ENCODE data around the gene KRTAP4-16. TPM values are rescaled to one million over a fixed set of nuclear protein-coding genes. Genes with fewer than 3 reads are reported as not detected.
"Not testable (repeated sequence)": the region's sequence is repeated elsewhere in the genome, so short reads cannot be mapped to it uniquely, and the experiment has no call there.

Gene KRTAP4-16
- total RNA-seq, 4 donors from 2014 or later = not detected

DNA sequence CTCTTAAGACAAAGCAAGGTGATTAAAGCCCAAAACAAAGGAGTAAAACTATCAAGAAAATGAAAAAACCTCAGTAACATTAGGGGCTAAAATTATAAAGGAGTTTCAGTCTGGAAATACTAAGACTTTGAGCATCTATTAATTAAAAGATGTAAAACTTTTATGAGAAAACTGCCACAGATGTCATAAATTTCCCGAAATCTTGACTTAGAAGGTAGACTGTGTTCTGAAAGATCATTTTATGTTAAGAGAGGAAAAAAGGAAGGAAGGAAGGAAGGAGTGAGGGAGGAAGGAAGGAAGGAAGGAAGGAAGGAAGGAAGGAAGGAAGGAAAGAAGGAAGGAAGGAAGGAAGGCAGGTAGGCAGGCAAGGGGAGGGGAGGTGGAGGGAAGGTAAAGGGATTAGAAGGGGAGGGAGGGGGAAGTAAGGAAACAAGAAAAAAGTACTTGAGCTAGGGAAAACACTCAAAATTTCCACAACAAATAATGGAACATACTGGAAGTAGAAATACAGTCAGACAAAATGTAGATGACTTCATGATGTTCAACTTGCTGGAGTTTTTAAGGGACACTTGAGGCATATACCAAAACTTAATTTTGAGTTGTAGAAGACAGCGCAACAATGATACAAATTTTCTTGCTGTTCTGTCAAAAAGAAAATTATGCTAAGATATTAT, 45.7 kb upstream of the KRTAP4-16 start:
- no peaks in the 10 kb centered on the region for H3K4me1 ChIP-seq
- no peak for DNase-seq
- no peaks in the 10 kb centered on the region for H3K27me3 ChIP-seq
- no peaks in the 10 kb centered on the region for H3K9me3 ChIP-seq
- TF ChIP-seq, protein P1, sequence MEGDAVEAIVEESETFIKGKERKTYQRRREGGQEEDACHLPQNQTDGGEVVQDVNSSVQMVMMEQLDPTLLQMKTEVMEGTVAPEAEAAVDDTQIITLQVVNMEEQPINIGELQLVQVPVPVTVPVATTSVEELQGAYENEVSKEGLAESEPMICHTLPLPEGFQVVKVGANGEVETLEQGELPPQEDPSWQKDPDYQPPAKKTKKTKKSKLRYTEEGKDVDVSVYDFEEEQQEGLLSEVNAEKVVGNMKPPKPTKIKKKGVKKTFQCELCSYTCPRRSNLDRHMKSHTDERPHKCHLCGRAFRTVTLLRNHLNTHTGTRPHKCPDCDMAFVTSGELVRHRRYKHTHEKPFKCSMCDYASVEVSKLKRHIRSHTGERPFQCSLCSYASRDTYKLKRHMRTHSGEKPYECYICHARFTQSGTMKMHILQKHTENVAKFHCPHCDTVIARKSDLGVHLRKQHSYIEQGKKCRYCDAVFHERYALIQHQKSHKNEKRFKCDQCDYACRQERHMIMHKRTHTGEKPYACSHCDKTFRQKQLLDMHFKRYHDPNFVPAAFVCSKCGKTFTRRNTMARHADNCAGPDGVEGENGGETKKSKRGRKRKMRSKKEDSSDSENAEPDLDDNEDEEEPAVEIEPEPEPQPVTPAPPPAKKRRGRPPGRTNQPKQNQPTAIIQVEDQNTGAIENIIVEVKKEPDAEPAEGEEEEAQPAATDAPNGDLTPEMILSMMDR (IDR thresholded peaks at IDR 0.05) = no peak
- no peak for TF ChIP-seq POLR2A (IDR thresholded peaks at IDR 0.05)
- intact Hi-C loops (cut with DNase I) = no loop called here
- no peak overlapping the region for H3K4me3 ChIP-seq (replicated peaks in 1 of 3)
- H3K36me3 ChIP-seq = no peaks in the 10 kb centered on the region
- WGBS, 2 donors = 96 to 97% methylated on average over 2 of the region's 2 CpGs
- H3K27ac ChIP-seq = no peak overlapping the region

DNA sequence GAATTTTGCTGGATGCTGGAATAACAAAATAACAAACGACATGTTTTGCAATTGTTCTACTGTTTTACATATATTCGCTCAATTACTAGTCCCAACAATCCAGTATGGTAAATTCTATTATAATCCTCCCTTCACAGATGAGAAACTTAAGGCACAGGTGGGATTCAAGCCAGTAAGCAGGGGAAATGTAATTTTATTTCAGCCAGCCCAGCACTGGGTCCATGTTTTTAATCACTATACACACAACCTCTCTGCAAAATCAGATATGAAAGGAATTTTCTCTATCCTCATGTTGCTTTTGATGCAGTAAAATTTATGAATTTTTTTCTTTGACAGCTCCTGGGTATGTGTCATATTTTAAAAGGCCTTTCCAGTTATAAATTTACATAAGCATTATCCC, 43.3 kb upstream of the KRTAP4-16 start:
- no peak for TF ChIP-seq POLR2A (IDR thresholded peaks at IDR 0.05)
- no peak for DNase-seq
- Histone ChIP-seq H3K9me3 (no peaks in the 10 kb centered on the region), H3K27me3 (no peaks in the 10 kb centered on the region), H3K36me3 (no peaks in the 10 kb centered on the region), H3K4me1 (no peaks in the 10 kb centered on the region), H3K27ac (no peak overlapping the region), H3K4me3 (replicated peaks in 1 of 3) (no peak overlapping the region)
- intact Hi-C loops (cut with DNase I) = no loop called here
- WGBS, 2 donors = 91 to 94% methylated on average over 2 of the region's 2 CpGs

DNA sequence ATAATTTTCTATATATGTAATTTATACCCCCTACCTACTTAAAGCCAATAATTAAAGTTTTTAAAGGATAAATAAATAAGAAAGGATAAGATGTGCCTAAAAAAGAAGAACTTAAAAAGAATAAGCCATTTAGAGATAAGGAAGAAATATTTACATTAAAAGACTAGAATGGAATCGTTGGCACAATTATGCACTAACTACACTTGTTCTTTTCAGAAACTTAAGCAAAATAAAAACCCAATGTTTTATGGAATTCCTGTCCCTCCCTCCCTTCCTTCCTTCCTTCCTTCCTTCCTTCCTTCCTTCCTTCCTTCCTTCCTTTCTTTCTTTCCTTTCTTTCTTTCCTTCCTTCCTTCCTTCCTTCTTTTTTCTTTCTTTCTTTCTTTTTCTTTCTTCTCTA, 42.8 kb upstream of the KRTAP4-16 start:
- intact Hi-C loops (cut with DNase I) = no loop called here
- 87 to 91% methylated on average over 1 of the region's 1 CpG for WGBS, 2 donors

DNA sequence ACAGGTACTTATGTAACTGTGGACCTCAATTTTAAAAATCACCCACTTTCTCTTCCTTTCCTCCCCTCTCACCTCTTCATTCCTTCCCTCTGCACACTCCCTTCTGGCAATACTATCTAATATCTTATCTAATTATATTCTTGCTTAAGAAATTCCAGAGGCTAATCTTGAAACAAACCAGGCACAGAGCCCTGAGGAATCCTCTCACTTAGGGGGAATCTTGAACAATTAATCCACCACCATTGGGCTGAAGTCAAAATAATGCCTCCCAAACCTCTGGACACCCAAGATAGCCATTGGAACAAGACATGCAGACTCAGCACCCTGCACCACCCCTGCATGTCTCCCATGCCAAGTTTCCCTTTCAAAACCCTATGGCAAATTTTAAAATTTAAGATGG, 39.4 kb upstream of the KRTAP4-16 start:
- no peaks in the 10 kb centered on the region for H3K4me1 ChIP-seq
- H3K36me3 ChIP-seq = no peaks in the 10 kb centered on the region
- no peak for DNase-seq
- no peak overlapping the region for H3K4me3 ChIP-seq (replicated peaks in 1 of 3)
- H3K27ac ChIP-seq = no peak overlapping the region
- no peak for TF ChIP-seq POLR2A (IDR thresholded peaks at IDR 0.05)
- TF ChIP-seq, protein P1 (IDR thresholded peaks at IDR 0.05) = no peak
- intact Hi-C loops (cut with DNase I) = no loop called here
- no peaks in the 10 kb centered on the region for H3K27me3 ChIP-seq
- no peaks in the 10 kb centered on the region for H3K9me3 ChIP-seq

More for the DNA sequence above, 42.8 kb upstream of the KRTAP4-16 start:
- TF ChIP-seq POLR2A (IDR thresholded peaks at IDR 0.05) = no peak
- TF ChIP-seq, protein P1 (IDR thresholded peaks at IDR 0.05) = no peak
- H3K9me3 ChIP-seq = no peaks in the 10 kb centered on the region
- DNase-seq = no peak
- no peaks in the 10 kb centered on the region for H3K27me3 ChIP-seq
- no peak overlapping the region for H3K27ac ChIP-seq
- no peak overlapping the region for H3K4me3 ChIP-seq (replicated peaks in 1 of 3)
- H3K36me3 ChIP-seq = no peaks in the 10 kb centered on the region
- H3K4me1 ChIP-seq = no peaks in the 10 kb centered on the region

DNA sequence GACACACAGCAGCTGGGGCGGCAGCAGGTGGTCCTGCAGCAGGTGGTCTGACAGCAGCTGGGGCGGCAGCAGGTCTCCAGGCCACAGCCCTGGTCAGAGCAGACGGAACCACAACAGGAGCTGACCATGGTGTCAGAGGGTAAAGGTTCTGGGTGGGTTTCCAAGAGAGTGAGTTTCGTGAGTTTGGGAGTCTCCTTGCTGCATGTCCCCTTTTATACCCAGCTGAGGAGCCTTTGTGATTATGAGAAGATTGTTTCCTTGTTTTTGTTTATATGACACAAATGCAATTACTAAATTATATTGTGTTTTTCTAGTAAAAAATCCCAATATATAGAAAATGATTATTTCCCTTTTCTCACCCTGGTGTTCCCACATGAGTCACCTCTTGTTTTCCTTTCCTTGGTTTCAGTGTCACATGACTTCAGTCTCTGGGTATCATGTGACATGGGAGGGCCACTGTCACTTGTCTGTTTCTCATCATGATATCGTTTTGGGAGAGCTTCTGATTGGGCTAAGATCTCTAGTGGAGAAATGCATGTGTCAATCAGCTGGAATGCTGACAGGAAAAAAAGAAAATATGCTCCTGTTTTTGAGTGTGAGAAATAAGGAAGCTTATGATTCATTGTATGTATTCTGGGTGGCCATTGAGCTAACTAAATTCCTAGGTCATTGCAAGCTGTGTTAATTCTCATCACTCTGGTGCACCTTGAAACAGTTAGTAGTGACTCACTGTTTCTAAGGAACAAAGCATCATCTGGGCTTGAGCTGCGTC, 38.5 kb upstream of the KRTAP4-16 start, which contains the start of gene KRTAP4-6:
Gene KRTAP4-6, minus strand, starts transcription at position 185 of the 772 bp plus-strand sequence. Its CDS starts 57 bp downstream, at position 128.
- Histone ChIP-seq H3K36me3 (no peaks in the 10 kb centered on the region), H3K27me3 (no peaks in the 10 kb centered on the region), H3K27ac (no peak within 1 kb of the TSS), H3K4me3 (replicated peaks in 1 of 3) (no peak within 1 kb of the TSS), H3K9me3 (no peaks in the 10 kb centered on the region), H3K4me1 (no peaks in the 10 kb centered on the region)
- DNase-seq = no peak
- intact Hi-C loops (cut with DNase I) = no loop called here
- TF ChIP-seq, protein P1 (IDR thresholded peaks at IDR 0.05) = no peak
- no peak for TF ChIP-seq POLR2A (IDR thresholded peaks at IDR 0.05)
- 82 to 93% methylated on average over 5 to 6 of the region's 6 CpGs for WGBS, 2 donors

- H3K4me1 ChIP-seq; H3K4me3 ChIP-seq (replicated peaks in 1 of 3); H3K27ac ChIP-seq; H3K27me3 ChIP-seq; H3K9me3 ChIP-seq; intact Hi-C loops (cut with DNase I); H3K36me3 ChIP-seq; DNase-seq: not testable (repeated sequence)
- 90 to 96% methylated on average over 10 to 11 of the region's 12 CpGs for WGBS, 2 donors
These were observed 37.9 kb upstream of the KRTAP4-16 start for GRCh38 chr17:41139865-41140264.
